Upper lobe of left lung (tissue), 6 donors: ENCODE data around the gene GP1BB. TPM values are rescaled to one million over a fixed set of nuclear protein-coding genes. Genes with fewer than 3 reads are reported as not detected.

Experiments
- ATAC-seq, 2 donors: fragments of 200-7000 bp; cut with Tn5 transposase; one replicate each; pipeline ENCODE4 v1.9.1; 2022; ENCODE audit warnings: mild to moderate bottlenecking in 2 of 2, moderate library complexity in 2 of 2; ENCODE audit not compliant: low FRiP score in 2 of 2
- DNase-seq, 2 donors: peaks; one replicate each; pipeline ENCODE4 v3.0.0-alpha.2; 2019 to 2020
- H3K27ac ChIP-seq, 4 donors: fragments of 200-600 bp; sonication (generic); one replicate each; pipeline ENCODE4 v1.5.1; 2016 to 2019
- H3K27me3 ChIP-seq, 4 donors: fragments of 200-600 bp; sonication (generic); one replicate each; pipeline ENCODE4 v1.5.1; 2017 to 2019
- H3K36me3 ChIP-seq, 4 donors: fragments of 200-600 bp; sonication (generic); one replicate each; pipeline ENCODE4 v1.5.1; 2016 to 2019
- H3K4me1 ChIP-seq, 4 donors: fragments of 200-600 bp; sonication (generic); one replicate each; pipeline ENCODE4 v1.5.1; 2018 to 2019
- H3K4me3 ChIP-seq, 4 donors: fragments of 200-600 bp; sonication (generic); one replicate each; pipeline ENCODE4 v1.5.1; 2017 to 2019; ENCODE audit warnings: mild to moderate bottlenecking in 2 of 4, moderate library complexity in 1 of 4
- H3K9me3 ChIP-seq, 4 donors: fragments of 200-600 bp; sonication (generic); one replicate each; pipeline ENCODE4 v1.5.1; 2018 to 2019
- EP300 ChIP-seq, 4 donors: sonication (generic); formaldehyde crosslinking; IDR thresholded peaks; one replicate each; pipeline ENCODE4 v1.5.1; 2017; ENCODE audit warnings: antibody characterized with exemption in 4 of 4, control low read depth in 2 of 4
- POLR2A ChIP-seq, 4 donors: fragments of 450-650 bp; IDR thresholded peaks; one replicate each; pipeline ENCODE4 v1.5.1; 2016 to 2017; ENCODE audit warnings: antibody characterized with exemption in 4 of 4, mild to moderate bottlenecking in 2 of 4
- POLR2AphosphoS5 ChIP-seq, 2 donors: sonication (generic); formaldehyde crosslinking; IDR thresholded peaks; one replicate each; pipeline ENCODE4 v1.5.1; 2017; ENCODE audit warnings: antibody characterized with exemption in 2 of 2
- WGBS, 2 donors: methylation state at CpG; one replicate each; pipeline ENCODE4 v1.1.5; 2017 to 2018; 5-methylcytosine and 5-hydroxymethylcytosine counted together
- total RNA-seq, 6 donors: library from RNA; depleted of rRNA in 4 of 6; stranded (reverse); fragments of >200 nt in 4 of 6; gene quantifications; one replicate each; pipeline versions ENCODE4 v1.1.0 to v1.2.1, GENCODE V29; 2016 to 2021
- TF ChIP-seq, protein P1 (sequence below), 6 experiments: fragments of 450-650 bp in 4 of 6; fragments of 200-600 bp in 2 of 6; sonication (generic) in 2 of 6; IDR thresholded peaks; one replicate each; pipeline ENCODE4 v1.5.1; 2016 to 2019; ENCODE audit warnings: antibody characterized with exemption in 6 of 6
- donor health status: DM: no; HTN: no; CAD: no; lungs with moderate emphysema.
- donor health status: DM: no; HTN: yes; CAD: no; lungs with severe emphysema.

GP1BB gene
- total RNA-seq, 6 donors from 2014 or later: 1.5 to 23.7 (median 6.6) TPM

DNA sequence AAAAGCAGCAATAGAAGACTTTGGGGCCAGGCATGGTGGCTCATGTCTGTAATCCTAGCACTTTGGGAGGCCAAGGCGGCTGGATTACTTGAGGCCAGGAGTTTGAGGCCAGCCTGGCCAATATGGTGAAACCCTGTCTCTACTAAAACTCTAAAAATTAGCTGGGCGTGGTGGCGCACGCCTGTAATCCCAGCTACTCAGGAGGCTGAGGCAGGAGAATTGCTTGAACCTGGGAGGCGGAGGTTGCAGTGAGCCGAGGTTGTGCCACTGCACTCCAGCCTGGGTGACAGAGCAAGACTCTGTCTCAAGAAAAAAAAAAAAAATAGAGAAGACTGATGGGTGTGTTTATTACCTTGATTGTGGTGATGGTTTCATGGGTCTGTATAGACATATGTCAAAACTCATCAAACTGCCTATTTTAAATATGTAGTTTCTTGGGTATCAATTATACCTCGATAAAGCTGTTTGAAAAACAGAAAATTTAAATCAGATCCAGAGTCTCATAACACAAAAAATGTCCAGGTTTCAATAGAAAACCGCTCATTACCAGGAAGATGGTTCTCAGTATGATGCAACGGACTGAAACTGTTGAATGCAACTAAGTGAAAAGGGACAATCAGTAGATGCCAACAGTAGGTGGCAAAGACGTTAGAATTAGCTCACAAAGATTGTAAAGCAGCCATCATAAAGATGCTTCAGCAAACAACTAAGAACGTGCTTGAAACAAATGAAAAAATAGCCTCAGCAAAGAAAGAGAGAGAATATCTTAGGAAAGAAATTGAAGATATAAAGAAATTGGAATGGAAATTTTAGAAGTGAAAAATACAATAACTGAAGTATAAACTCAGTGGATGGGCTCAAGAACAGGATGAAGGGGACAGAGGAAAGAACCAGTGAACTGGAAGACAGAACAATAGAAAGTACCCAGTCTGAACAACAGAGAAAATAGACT, 42.2 kb upstream of the GP1BB start:
- TF ChIP-seq POLR2AphosphoS5 (IDR thresholded peaks at IDR 0.05): no peak
- TF ChIP-seq EP300 (IDR thresholded peaks at IDR 0.05): no peak
- no peak for TF ChIP-seq POLR2A (IDR thresholded peaks at IDR 0.05)
- TF ChIP-seq, protein P1, sequence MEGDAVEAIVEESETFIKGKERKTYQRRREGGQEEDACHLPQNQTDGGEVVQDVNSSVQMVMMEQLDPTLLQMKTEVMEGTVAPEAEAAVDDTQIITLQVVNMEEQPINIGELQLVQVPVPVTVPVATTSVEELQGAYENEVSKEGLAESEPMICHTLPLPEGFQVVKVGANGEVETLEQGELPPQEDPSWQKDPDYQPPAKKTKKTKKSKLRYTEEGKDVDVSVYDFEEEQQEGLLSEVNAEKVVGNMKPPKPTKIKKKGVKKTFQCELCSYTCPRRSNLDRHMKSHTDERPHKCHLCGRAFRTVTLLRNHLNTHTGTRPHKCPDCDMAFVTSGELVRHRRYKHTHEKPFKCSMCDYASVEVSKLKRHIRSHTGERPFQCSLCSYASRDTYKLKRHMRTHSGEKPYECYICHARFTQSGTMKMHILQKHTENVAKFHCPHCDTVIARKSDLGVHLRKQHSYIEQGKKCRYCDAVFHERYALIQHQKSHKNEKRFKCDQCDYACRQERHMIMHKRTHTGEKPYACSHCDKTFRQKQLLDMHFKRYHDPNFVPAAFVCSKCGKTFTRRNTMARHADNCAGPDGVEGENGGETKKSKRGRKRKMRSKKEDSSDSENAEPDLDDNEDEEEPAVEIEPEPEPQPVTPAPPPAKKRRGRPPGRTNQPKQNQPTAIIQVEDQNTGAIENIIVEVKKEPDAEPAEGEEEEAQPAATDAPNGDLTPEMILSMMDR (IDR thresholded peaks at IDR 0.05): no peak
- Histone ChIP-seq H3K27me3 (peaks cover 0 to 4% (median 0%) of the 10 kb centered on the region in 4 donors), H3K27ac (no peak overlapping the region), H3K4me3 (no peak overlapping the region), H3K9me3 (no peaks in the 10 kb centered on the region), H3K4me1 (no peaks in the 10 kb centered on the region), H3K36me3 (no peaks in the 10 kb centered on the region)
- ATAC-seq: no peak
- WGBS, 2 donors: 77 to 92% methylated on average over 11 of the region's 11 CpGs
- no peak for DNase-seq

GRCh38 chr22:19681863-19682245, 41.5 kb upstream of the GP1BB start:
- Histone ChIP-seq H3K27me3 (peaks cover 0 to 4% (median 0%) of the 10 kb centered on the region in 4 donors), H3K4me1 (no peaks in the 10 kb centered on the region), H3K4me3 (no peak overlapping the region), H3K9me3 (no peaks in the 10 kb centered on the region), H3K36me3 (no peaks in the 10 kb centered on the region), H3K27ac (no peak overlapping the region)
- TF ChIP-seq POLR2AphosphoS5 (IDR thresholded peaks at IDR 0.05) (no peak), EP300 (IDR thresholded peaks at IDR 0.05) (no peak), POLR2A (IDR thresholded peaks at IDR 0.05) (no peak)
- TF ChIP-seq, protein P1 (IDR thresholded peaks at IDR 0.05): no peak
- ATAC-seq (no peak), DNase-seq (no peak)
- 84 to 88% methylated on average over 6 of the region's 6 CpGs for WGBS, 2 donors

DNA sequence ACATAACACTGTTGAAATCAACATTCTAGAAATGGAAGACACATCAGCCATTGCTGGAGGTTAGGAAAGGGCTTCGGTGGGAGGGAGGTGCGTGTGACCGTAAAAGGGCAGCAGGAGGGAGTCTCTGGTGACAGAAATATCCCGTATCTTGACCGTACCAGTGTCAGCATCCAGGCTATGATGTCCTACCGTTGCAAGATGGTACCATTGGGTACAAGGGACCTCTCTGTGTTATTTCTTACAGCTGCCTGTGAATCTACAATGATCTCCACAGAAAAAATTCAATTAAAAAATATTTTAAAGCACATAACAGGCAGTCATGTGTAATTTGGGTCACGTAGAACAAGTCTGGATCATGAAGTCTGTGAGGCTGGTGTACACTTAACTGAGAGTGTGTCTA, 36.4 kb upstream of the GP1BB start:
- H3K4me1 ChIP-seq: peaks cover 0 to 18% (median 3%) of the 10 kb centered on the region in 4 donors
- ATAC-seq: no peak
- no peak overlapping the region for H3K4me3 ChIP-seq
- H3K27ac ChIP-seq: no peak overlapping the region
- no peak for DNase-seq
- WGBS, 2 donors: 73 to 82% methylated on average over 7 of the region's 7 CpGs
- peaks cover 0 to 2% (median 0%) of the 10 kb centered on the region in 4 donors for H3K27me3 ChIP-seq
- TF ChIP-seq POLR2A (IDR thresholded peaks at IDR 0.05): no peak
- no peak for TF ChIP-seq EP300 (IDR thresholded peaks at IDR 0.05)
- TF ChIP-seq, protein P1 (IDR thresholded peaks at IDR 0.05): no peak
- TF ChIP-seq POLR2AphosphoS5 (IDR thresholded peaks at IDR 0.05): no peak
- no peaks in the 10 kb centered on the region for H3K9me3 ChIP-seq
- no peaks in the 10 kb centered on the region for H3K36me3 ChIP-seq

DNA sequence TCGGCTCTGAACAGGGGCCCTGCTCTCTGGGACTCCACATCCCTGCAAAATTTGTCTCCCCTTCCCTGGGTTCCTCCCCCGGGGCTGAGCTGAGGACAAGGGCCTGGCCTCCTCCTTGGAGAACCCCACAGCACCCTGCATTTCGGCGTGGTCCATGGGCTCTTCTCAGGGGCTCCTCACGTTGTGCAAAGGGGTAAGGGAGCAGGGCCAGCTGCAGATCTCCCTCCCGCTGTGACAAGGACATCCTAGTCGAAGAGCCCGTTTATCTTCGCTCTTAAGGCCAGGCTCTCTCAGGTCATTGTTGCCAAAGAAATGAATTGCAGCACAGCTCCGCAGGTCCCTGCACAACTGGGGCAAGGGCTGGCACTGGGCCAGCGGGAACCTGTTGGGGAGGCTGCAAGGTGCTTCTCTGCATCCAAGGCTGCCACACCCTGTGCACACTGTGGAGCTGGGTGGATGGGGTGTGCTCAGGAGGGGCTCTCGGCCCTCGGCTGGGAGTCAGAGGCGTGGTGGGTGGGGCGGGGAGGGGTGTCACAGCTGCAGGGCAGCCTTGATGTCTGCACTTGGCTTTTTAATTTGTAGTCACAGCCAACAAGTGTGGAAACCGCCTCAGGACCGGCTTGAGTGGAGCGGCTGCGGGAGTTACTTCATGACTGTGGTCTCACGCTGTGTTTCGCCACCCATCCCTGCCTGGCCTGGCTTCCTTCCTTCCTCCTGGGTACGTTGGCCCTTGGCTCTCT, 35.6 kb upstream of the GP1BB start:
- no peaks in the 10 kb centered on the region for H3K36me3 ChIP-seq
- peaks cover 0 to 20% (median 3%) of the 10 kb centered on the region in 4 donors for H3K4me1 ChIP-seq
- ATAC-seq (peak; percentile 63 to 71), DNase-seq (peak; percentile 66 to 82)
- H3K27ac ChIP-seq: peak overlapping the region in 1 of 4 donors; percentile 64
- no peak overlapping the region for H3K4me3 ChIP-seq
- no peaks in the 10 kb centered on the region for H3K9me3 ChIP-seq
- no peak for TF ChIP-seq EP300 (IDR thresholded peaks at IDR 0.05)
- TF ChIP-seq, protein P1 (IDR thresholded peaks at IDR 0.05): no peak
- no peak for TF ChIP-seq POLR2AphosphoS5 (IDR thresholded peaks at IDR 0.05)
- WGBS, 2 donors: 53 to 55% methylated on average over 11 to 22 of the region's 22 CpGs
- H3K27me3 ChIP-seq: peaks cover 0 to 2% (median 0%) of the 10 kb centered on the region in 4 donors
